Spleen (tissue), 11 donors: ENCODE results near the gene OR5H2. TPM values are rescaled to one million over a fixed set of nuclear protein-coding genes. Genes with fewer than 3 reads are reported as not detected.

ENCODE experiments used
- DNase-seq: peaks from one replicate; pipeline ENCODE4 v3.0.0-alpha.2; 2020
- H3K27ac ChIP-seq, 8 donors: fragments of 200-600 bp; sonication (generic) in 7 of 8; 1 replicate in 4 of 8; 2 replicates in 4 of 8; pipeline versions ENCODE4 v1.5.0 to v1.8.0; 2016 to 2021; ENCODE audit warnings: inconsistent platforms in 4 of 8, mild to moderate bottlenecking in 4 of 8, moderate library complexity in 1 of 8
- H3K27me3 ChIP-seq, 7 donors: fragments of 200-600 bp; sonication (generic) in 6 of 7; replicated peaks in 1 of 7; 1 replicate in 4 of 7; 2 replicates in 3 of 7; pipeline versions ENCODE4 v1.5.0 to v1.8.0; 2016 to 2021; ENCODE audit warnings: inconsistent platforms in 3 of 7, mild to moderate bottlenecking in 1 of 7
- H3K36me3 ChIP-seq, 6 donors: fragments of 200-600 bp; sonication (generic) in 5 of 6; 1 replicate in 4 of 6; 2 replicates in 2 of 6; pipeline versions ENCODE4 v1.5.0 to v1.8.0; 2016 to 2021; ENCODE audit warnings: inconsistent platforms in 2 of 6
- H3K4me1 ChIP-seq, 6 donors: fragments of 200-600 bp; sonication (generic) in 5 of 6; 1 replicate in 3 of 6; 2 replicates in 3 of 6; pipeline versions ENCODE4 v1.5.0 to v1.8.0; 2016 to 2021; ENCODE audit warnings: inconsistent platforms in 3 of 6
- H3K4me3 ChIP-seq, 8 donors: fragments of 200-600 bp; sonication (generic) in 7 of 8; 1 replicate in 4 of 8; 2 replicates in 4 of 8; pipeline versions ENCODE4 v1.5.0 to v1.8.0; 2016 to 2021; ENCODE audit warnings: inconsistent platforms in 4 of 8, mild to moderate bottlenecking in 4 of 8, moderate library complexity in 2 of 8
- H3K9me3 ChIP-seq, 8 donors: fragments of 200-600 bp; sonication (generic) in 7 of 8; 1 replicate in 4 of 8; 2 replicates in 4 of 8; pipeline versions ENCODE4 v1.5.0 to v1.8.0; 2016 to 2021; ENCODE audit warnings: inconsistent platforms in 4 of 8
- CTCF ChIP-seq, 11 experiments: fragments of 200-600 bp in 7 of 11; fragments of 450-650 bp in 4 of 11; sonication (generic) in 4 of 11; IDR thresholded peaks in 8 of 11; conservative IDR thresholded peaks in 3 of 11; 1 replicate in 7 of 11; 2 replicates in 4 of 11; pipeline versions ENCODE4 v1.4.0 to v1.8.0; 2016 to 2021; ENCODE audit warnings: antibody characterized with exemption in 11 of 11, inconsistent platforms in 4 of 11, mild to moderate bottlenecking in 1 of 11
- POLR2A ChIP-seq, 3 donors: fragments of 450-650 bp; IDR thresholded peaks; one replicate each; pipeline ENCODE4 v1.5.1; 2017; ENCODE audit warnings: antibody characterized with exemption in 3 of 3, mild to moderate bottlenecking in 1 of 3
- POLR2AphosphoS5 ChIP-seq, 3 donors: sonication (generic); formaldehyde crosslinking; IDR thresholded peaks; one replicate each; pipeline ENCODE4 v1.5.1; 2017; ENCODE audit warnings: antibody characterized with exemption in 3 of 3
- WGBS, 5 donors: extraction: QIAGEN DNeasy Blood & Tissue Kit in 3 of 5; methylation state at CpG; one replicate each; pipeline versions ENCODE4 v1.1.5 to v1.1.7; 2013 to 2018; 5-methylcytosine and 5-hydroxymethylcytosine counted together
- intact Hi-C: fragments of 100-400 bp; cut with DNase I; formaldehyde crosslinking; loops from one replicate; pipeline ENCODE4 v1.15.0; 2023; ENCODE audit warnings: low total_unique reads
- polyA plus RNA-seq, 3 donors: library from polyadenylated mRNA; stranded (reverse); fragments of 200-250 nt; gene quantifications; one replicate each; pipeline ENCODE4 v1.2.1, GENCODE V29; 2013
- total RNA-seq, 7 donors: library from RNA; depleted of rRNA in 3 of 7; stranded (reverse); fragments of >200 nt in 3 of 7; fragmentation: NEBNext Ultra II Directional in 4 of 7; extraction: Animal tissue kit (Norgen Biotek cat#: 25700) in 4 of 7; gene quantifications; one replicate each; pipeline versions ENCODE4 v1.1.0 to v1.2.1, GENCODE V29; 2016 to 2021
- donor health status: healthy with polysubstance abuse.
- donor health status: DM: no; HTN: no; CAD: no; lungs with moderate emphysema.
- donor health status: DM: no; HTN: no; CAD: no.
- donor health status: Bipolar disorder and iron deficiency.
- donor health status: healthy.
- donor health status: DM: no; HTN: no; CAD: no.
- donor health status: DM: yes; HTN: yes; CAD: no.

Gene OR5H2
- total and polyA plus RNA-seq, 10 donors: not detected

DNA sequence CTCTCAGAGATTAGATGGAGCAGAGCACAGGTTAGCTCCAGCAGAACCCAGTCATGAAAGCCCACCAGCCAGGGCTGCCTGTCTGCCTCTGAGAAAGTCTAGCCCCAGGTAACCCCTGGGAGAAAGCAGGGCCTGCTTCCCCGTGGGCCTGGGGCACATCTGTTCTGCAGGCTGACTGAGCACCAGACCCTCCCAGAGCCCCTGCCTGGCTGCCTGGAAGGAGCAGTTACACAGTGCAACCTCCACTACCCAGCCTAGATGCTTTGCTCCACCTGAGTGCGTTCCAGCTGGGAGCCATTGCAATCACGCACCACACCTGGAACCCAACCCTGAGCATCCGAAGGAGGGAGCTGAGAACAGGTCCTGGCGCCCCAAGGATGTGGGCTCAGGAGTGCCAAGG is 46.6 kb downstream of the OR5H2 start:
- Histone ChIP-seq H3K4me3 (no peak overlapping the region), H3K27me3 (peaks cover 0 to 18% (median 0%) of the 10 kb centered on the region in 7 donors), H3K36me3 (no peaks in the 10 kb centered on the region), H3K27ac (no peak overlapping the region), H3K4me1 (no peaks in the 10 kb centered on the region), H3K9me3 (no peaks in the 10 kb centered on the region)
- no peak for DNase-seq
- TF ChIP-seq CTCF (IDR thresholded peaks at IDR 0.05 in 8 of 11, conservative IDR thresholded peaks at IDR 0.05 in 3 of 11): no peak
- TF ChIP-seq POLR2AphosphoS5 (IDR thresholded peaks at IDR 0.05): no peak
- no peak for TF ChIP-seq POLR2A (IDR thresholded peaks at IDR 0.05)
- intact Hi-C loops: no loop called here
- WGBS, 5 donors: 74 to 88% (median 77%) methylated on average over 4 to 5 of the region's 5 CpGs

DNA sequence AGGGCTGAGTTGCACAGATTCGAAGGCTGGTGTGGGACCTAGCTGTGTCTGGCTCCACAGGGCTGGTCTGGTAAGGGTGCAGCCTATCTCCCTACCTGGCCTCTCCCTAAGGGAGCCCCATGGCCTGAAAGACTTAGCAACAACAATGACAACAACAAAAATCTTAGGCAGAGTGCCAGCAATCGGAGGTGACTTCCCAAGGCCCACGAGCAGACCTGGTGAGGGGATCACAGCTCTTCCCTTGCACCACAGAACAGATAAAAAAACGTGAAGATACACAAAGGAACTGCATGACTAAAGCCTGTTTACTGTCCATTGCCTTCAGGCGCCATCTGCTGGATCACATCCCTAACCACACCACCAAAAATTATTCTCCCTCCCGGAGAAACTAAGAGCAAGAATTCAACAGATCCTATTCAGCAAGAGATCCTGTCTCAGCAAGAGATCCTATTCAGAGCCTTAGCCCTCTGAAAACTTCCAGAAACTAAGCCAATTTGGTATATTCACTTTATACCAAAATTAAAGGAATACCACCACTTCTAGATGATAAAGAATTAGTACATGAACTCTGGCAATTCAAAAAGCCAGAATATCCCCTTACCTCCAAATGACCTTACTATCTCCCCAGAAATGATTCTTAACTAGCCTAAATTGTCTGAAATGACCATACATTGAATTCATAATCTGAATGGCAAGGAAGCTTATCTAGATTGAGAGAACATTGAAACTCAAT is 47.3 kb downstream of the OR5H2 start:
- Histone ChIP-seq H3K27ac (no peak overlapping the region), H3K4me1 (no peaks in the 10 kb centered on the region), H3K9me3 (no peaks in the 10 kb centered on the region), H3K36me3 (no peaks in the 10 kb centered on the region), H3K4me3 (no peak overlapping the region), H3K27me3 (peaks cover 0 to 23% (median 0%) of the 10 kb centered on the region in 7 donors)
- no peak for DNase-seq
- WGBS, 5 donors: 3 to 14% (median 7%) methylated on average over 5 to 6 of the region's 6 CpGs
- intact Hi-C loops: loop anchor here (5.0 kb wide), 1 partner anchor 287 kb away; no protein-coding TSS in a partner anchor
- TF ChIP-seq CTCF (IDR thresholded peaks at IDR 0.05 in 8 of 11, conservative IDR thresholded peaks at IDR 0.05 in 3 of 11): peak in 8 of 11 experiments; percentile 21 to 58 (median 48)
- no peak for TF ChIP-seq POLR2A (IDR thresholded peaks at IDR 0.05)
- TF ChIP-seq POLR2AphosphoS5 (IDR thresholded peaks at IDR 0.05): no peak

GRCh38 chr3:98331329-98331728 is 49.0 kb downstream of the OR5H2 start:
- no peaks in the 10 kb centered on the region for H3K4me1 ChIP-seq
- no peak for TF ChIP-seq POLR2AphosphoS5 (IDR thresholded peaks at IDR 0.05)
- TF ChIP-seq CTCF (IDR thresholded peaks at IDR 0.05 in 8 of 11, conservative IDR thresholded peaks at IDR 0.05 in 3 of 11): no peak
- TF ChIP-seq POLR2A (IDR thresholded peaks at IDR 0.05): no peak
- H3K27ac ChIP-seq: no peak overlapping the region
- no peak overlapping the region for H3K4me3 ChIP-seq
- no peaks in the 10 kb centered on the region for H3K9me3 ChIP-seq
- intact Hi-C loops: loop anchor here (5.0 kb wide), 1 partner anchor 289 kb away; no protein-coding TSS in a partner anchor
- 69 to 93% (median 81%) methylated on average over 1 of the region's 1 CpG for WGBS, 5 donors
- H3K36me3 ChIP-seq: no peaks in the 10 kb centered on the region
- no peak for DNase-seq
- peaks cover 0 to 28% (median 0%) of the 10 kb centered on the region in 7 donors for H3K27me3 ChIP-seq

Other genes starting within 250 kb of the OR5H2 start
- not detected for gene GABRR3, start 247.2 kb upstream of the OR5H2 start, total RNA-seq
- gene GABRR3, start 247.2 kb upstream of the OR5H2 start, polyA plus RNA-seq: under 1 TPM in 1 of 3 donors, not detected in 2; 0.03 TPM
- not detected for gene OR5AC2, start 195.3 kb upstream of the OR5H2 start, total RNA-seq
- gene OR5AC2, start 195.3 kb upstream of the OR5H2 start, polyA plus RNA-seq: not detected
- gene OR5H1, start 151.8 kb upstream of the OR5H2 start, total RNA-seq: not detected
- gene OR5H1, start 151.8 kb upstream of the OR5H2 start, polyA plus RNA-seq: not detected
- gene OR5H14, start 135.0 kb upstream of the OR5H2 start, total RNA-seq: not detected
- not detected for gene OR5H14, start 135.0 kb upstream of the OR5H2 start, polyA plus RNA-seq
- gene OR5H15, start 115.8 kb upstream of the OR5H2 start, total RNA-seq: not detected
- not detected for gene OR5H15, start 115.8 kb upstream of the OR5H2 start, polyA plus RNA-seq
- not detected for gene OR5H6, start 18.3 kb upstream of the OR5H2 start, total RNA-seq
- gene OR5H6, start 18.3 kb upstream of the OR5H2 start, polyA plus RNA-seq: not detected
- not detected for gene OR5K4, start 71.3 kb downstream of the OR5H2 start, total RNA-seq
- not detected for gene OR5K4, start 71.3 kb downstream of the OR5H2 start, polyA plus RNA-seq
- gene OR5K3, start 108.2 kb downstream of the OR5H2 start, total RNA-seq: not detected
- gene OR5K3, start 108.2 kb downstream of the OR5H2 start, polyA plus RNA-seq: not detected
- not detected for gene OR5K1, start 180.7 kb downstream of the OR5H2 start, total RNA-seq
- gene OR5K1, start 180.7 kb downstream of the OR5H2 start, polyA plus RNA-seq: not detected
- not detected for gene OR5K2, start 215.2 kb downstream of the OR5H2 start, total RNA-seq
- not detected for gene OR5K2, start 215.2 kb downstream of the OR5H2 start, polyA plus RNA-seq
- 100 to 1,000 TPM in 5 of 7 donors, 10 to 100 TPM in 2; 84.0 to 174 (median 114) TPM for gene CLDND1, start 240.4 kb downstream of the OR5H2 start, total RNA-seq
- gene CLDND1, start 240.4 kb downstream of the OR5H2 start, polyA plus RNA-seq: 10 to 100 TPM; 26.1 to 30.7 (median 28.2) TPM
- gene GPR15, start 249.5 kb downstream of the OR5H2 start, total RNA-seq: 10 to 100 TPM in 1 of 7 donors, 1 to 10 TPM in 5, not detected in 1; 1.8 to 11.9 (median 5.6) TPM
- under 1 TPM; 0.30 to 0.86 (median 0.49) TPM for gene GPR15, start 249.5 kb downstream of the OR5H2 start, polyA plus RNA-seq